Epithelial cell of esophagus (primary cell): ENCODE results near the gene TSPAN3.

ENCODE experiments used
- DNase-seq: peaks from one replicate; pipeline ENCODE4 v3.0.0; 2010; ENCODE audit warnings: low read depth
- H3K4me3 ChIP-seq: 2 replicates; pipeline ENCODE4 v1.5.1; 2011; ENCODE audit warnings: mild to moderate bottlenecking, low read length, control low read depth
- TF ChIP-seq, protein P1 (sequence below): IDR thresholded peaks from 2 replicates; pipeline ENCODE4 v1.5.1; 2011; ENCODE audit warnings: low read depth, mild to moderate bottlenecking, low read length, control low read depth, inconsistent platforms; ENCODE audit not compliant: insufficient read depth; ENCODE audit errors: missing control alignments

TSPAN3 gene

DNA sequence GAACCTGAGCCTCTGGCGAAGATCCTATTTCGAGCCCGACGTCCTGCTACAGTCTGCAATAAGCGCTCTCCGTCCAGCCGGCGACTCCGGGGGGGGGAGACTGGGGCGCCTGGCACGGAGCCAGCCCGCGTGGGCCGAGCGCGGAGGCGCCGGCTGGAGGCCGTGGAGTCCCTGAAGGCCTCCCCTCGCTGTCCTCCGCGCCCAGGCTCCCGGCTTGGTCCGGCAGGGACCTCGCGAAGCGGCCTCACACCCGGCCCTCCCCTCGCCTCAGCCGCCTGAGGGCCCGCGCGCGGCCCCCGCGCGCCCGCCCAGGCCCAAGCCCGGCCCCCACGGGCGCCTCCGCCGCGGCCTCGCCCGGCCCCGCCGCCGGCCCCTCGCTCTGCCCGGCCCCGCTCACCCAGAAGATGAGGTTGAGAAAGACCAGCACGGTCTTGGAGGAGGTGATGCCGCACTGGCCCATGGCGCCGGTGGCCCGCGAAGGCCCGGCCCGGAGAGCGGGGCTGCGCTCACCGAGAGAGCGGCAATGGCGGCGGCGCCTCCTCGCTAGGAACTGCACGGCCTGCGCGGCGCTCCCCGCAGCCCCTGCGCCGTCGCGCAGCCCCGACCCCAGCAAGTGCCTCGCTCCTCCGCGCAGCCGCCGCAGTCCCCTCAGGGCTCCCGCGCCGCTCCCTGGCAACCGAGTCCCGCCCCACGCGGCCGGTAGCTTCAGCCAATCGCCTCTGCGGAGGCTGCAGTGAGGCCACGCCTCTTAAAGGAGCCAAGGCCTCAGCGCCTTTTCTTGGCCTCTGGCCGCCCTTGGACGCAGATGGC is at the start of gene TSPAN3:
Gene TSPAN3 (minus strand): TSS at position 615 of the 810 bp plus-strand sequence. CDS start 155 bp downstream, at position 460.
- TF ChIP-seq, protein P1, sequence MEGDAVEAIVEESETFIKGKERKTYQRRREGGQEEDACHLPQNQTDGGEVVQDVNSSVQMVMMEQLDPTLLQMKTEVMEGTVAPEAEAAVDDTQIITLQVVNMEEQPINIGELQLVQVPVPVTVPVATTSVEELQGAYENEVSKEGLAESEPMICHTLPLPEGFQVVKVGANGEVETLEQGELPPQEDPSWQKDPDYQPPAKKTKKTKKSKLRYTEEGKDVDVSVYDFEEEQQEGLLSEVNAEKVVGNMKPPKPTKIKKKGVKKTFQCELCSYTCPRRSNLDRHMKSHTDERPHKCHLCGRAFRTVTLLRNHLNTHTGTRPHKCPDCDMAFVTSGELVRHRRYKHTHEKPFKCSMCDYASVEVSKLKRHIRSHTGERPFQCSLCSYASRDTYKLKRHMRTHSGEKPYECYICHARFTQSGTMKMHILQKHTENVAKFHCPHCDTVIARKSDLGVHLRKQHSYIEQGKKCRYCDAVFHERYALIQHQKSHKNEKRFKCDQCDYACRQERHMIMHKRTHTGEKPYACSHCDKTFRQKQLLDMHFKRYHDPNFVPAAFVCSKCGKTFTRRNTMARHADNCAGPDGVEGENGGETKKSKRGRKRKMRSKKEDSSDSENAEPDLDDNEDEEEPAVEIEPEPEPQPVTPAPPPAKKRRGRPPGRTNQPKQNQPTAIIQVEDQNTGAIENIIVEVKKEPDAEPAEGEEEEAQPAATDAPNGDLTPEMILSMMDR: no peak
- peak; percentile 91 for DNase-seq
- peak within 1 kb of the TSS; percentile 63 for H3K4me3 ChIP-seq

DNA sequence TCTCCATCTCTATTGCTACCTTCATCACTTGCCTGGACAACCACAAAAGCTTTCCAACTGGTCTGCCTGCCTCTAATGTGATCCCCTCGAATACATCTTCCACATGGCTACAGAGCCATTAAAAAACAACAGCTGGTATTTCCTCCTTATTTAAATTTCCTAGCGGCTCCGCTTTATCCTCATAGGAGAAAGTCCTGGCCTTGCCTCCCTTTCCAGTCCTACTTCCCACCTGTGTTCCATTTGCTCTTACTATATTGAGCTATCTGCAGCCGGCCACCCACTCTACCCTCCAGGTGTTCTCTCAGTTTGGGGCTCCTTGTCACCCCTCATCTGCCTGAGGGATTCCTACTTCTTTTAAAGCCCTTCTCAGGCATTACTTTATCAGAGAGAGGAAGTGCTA is 49.7 kb upstream of the TSPAN3 start:
- TF ChIP-seq, protein P1: no peak

DNA sequence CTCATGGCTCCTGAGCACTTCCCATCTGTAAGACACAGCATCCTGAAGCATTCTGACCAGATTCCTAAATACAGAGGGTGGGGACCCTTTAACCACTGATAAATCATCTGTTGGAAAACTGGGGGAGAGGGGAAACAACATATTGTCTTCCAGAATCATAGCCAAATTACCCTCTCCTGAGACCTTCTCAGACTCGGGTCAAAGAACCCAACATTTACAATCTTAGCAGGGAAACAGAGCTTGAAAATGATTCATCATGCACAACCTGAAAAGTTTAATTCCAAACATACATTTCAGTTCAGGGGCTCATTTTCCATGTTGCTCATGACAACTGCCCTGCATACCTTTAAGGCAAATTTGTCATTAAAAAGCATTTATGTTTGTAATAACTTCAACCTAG is 48.5 kb upstream of the TSPAN3 start:
- no peak overlapping the region for H3K4me3 ChIP-seq
- TF ChIP-seq, protein P1: no peak
- DNase-seq: no peak

More for the DNA sequence above, 49.7 kb upstream of the TSPAN3 start:
- H3K4me3 ChIP-seq: no peak overlapping the region
- no peak for DNase-seq

DNA sequence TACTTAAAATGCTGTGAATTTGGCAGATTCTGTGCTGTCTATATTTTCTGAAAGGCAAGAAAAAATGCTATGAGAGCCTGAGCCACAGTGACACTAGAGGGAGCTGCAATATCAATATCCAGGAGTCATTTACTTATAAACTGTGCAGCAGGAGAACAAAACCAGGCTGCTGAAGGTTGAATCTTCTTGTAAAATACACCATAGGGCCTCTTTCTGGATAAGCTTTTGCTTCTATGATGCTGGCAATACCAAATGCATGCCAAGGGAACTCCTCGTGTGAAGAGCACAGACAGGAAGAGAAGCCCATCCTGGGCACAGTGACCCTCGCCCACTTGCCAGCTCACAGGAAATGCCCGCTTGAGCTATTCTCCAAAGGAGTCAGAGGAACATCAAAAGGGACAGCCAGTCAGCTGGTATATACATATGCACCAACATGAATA is 48.0 kb upstream of the TSPAN3 start:
- peak; percentile 70 for DNase-seq

DNA sequence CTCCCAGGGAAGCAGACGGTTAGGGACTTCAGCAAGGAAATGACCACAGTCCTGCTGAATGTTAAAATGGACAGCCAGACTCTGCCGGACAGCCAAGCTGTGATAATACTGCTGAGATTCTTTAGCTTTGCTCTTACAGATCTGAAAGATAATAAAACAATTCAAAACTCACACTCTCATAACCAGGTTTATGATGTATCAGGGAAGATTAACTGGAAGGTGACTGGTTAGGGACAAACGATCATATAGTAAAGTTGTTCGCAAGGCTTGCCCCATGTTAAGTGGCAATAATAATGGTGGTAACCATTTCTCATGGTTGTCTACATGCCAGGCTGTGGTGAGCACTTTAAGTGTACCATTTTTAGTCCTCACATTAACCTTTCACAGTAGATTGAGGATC is 44.3 kb upstream of the TSPAN3 start:
- no peak overlapping the region for H3K4me3 ChIP-seq
- TF ChIP-seq, protein P1: no peak
- DNase-seq: no peak

More for the DNA sequence above, 48.0 kb upstream of the TSPAN3 start:
- no peak overlapping the region for H3K4me3 ChIP-seq
- TF ChIP-seq, protein P1: peak; percentile 76

DNA sequence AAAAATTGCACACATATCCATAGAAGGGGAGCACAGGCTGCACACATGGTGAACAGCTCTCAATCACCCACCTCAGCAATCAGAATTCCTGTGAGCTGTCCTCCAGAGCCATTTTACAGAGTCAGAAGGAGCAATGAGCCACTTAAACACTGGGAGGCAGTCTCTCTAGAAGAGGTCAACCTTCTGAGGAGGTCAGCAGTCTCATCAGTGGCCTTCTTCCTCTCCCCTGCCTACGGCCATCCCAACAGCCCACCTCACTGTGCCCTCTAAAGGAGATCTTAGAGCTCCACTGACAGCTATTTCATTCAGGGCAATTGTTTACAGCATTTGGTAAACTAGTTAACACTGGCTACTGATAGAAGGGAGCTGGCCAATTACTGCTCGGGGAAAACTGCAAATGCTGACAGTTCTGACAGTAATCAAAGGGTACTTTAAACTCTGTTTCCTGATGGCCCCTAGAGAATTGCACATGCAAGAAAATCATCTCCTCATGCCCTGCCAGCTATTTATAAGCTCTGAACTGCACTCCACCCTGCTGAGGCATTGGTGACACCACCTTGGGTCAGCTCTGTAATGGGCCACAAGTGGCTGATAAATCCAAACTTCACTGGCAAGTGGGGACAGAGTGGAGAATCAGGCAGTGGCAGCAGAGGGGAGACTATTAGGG is 42.1 kb upstream of the TSPAN3 start:
- H3K4me3 ChIP-seq: no peak overlapping the region
- DNase-seq: no peak
- TF ChIP-seq, protein P1: no peak
